Activated CD4-positive, alpha-beta T cell treated with anti-CD3 and anti-CD28 coated beads, Interleukin-2, Interleukin-6, amounts not matched to agents 100 ng/mL and 50 ng/mL, durations not matched to agents 16 hours and 8 hours (primary cell): ENCODE measurements around the gene OR51E1.

Source experiments
- DNase-seq: peaks from one replicate; pipeline ENCODE4 v3.0.0-alpha.2; 2020

OR51E1 gene, protein sequence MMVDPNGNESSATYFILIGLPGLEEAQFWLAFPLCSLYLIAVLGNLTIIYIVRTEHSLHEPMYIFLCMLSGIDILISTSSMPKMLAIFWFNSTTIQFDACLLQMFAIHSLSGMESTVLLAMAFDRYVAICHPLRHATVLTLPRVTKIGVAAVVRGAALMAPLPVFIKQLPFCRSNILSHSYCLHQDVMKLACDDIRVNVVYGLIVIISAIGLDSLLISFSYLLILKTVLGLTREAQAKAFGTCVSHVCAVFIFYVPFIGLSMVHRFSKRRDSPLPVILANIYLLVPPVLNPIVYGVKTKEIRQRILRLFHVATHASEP

DNA sequence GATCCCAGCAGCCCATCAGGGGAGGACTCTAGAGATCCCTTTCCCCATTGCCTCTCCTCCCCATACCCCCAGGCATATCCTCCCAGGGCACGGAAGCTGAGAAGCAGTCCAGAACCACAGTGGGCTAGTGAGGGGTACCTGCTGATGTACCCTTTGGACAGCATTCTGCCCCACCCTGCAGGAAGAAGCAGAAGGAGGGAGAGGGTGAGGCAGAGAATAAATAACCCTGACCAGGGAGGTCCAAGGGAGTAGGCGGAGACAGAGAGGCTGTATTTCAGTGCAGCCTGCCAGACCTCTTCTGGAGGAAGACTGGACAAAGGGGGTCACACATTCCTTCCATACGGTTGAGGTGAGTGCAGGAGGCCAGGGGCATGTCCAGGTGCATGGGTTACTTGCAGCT is at the start of gene OR51E1:
Gene OR51E1 (plus strand): TSS at position 301 of the 400 bp plus-strand sequence. CDS start 8,545 bp downstream, outside the sequence.
- DNase-seq, result no peak

DNA sequence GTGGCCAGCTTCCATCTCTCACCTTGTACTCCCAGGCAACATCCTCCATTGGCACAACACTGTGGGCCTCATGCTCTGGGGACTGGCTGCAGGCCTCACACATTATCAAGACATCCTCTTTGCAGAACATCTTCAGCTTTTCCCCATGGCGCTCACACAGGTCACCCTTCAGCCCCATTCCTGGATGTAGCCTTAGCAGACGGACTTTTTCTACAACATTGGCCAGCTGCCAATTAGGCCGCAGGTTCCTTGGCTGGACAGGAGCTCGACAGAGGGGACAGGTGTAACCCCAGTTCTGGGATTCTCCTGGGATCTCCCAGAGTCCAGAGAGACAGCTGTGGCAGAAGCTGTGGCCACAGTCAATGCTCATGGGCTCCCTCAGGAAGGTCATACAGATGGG is 38.7 kb upstream of the OR51E1 start:
- no peak for DNase-seq

DNA sequence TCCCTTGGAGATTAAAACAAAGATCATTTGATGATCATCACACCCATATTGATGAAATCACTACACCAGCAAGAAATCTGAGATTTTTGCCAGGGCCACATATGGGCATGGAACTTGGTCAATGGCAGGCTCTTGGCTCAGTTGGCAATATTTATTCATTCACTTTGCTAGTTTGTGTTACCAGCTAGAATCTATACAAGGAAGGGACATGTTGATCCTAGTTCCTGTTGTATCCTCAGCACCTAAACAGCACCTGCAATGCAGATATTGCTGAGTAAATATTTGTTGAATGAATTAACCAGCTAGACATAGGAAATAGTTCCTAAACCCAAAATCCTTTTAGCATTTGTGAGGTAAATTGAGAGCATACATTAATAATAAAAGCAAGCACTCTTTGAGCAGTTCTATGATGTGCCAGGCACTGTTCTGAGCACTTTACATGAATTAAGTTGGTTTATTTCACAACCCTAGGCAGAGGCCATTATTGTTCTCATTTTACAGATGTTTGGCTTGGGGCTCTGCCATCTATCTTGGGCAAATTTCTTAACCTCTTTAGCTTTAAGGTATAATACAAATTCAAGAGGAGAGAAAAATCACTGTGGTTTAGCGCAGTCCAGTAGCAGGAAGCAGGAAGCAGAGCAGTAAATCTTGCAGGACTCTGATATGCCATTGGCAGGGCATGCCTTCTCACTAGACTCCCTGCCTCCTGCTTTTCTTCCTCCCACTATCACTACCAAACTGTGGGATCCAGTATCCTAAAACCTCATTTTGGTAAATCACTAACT is 37.4 kb upstream of the OR51E1 start:
- DNase-seq, result no peak

DNA sequence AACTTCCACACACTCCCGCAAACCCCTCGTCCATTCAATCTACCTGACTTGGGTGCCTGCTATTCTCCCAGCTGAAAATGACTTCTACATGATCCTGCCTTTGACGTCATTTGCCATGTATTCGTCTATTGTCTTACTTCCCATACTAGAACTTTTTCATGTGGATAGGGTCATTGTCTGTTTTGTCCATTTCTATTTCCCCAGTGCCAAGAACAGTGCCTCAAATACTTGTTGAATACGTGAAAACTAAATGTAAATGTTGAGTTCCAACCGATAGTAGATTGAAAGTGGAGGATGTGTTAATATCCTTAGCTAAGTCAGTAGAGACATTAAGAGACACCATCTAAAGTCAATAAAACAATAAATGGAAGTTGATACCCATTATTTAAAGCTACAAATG is 36.7 kb upstream of the OR51E1 start:
- no peak for DNase-seq

DNA sequence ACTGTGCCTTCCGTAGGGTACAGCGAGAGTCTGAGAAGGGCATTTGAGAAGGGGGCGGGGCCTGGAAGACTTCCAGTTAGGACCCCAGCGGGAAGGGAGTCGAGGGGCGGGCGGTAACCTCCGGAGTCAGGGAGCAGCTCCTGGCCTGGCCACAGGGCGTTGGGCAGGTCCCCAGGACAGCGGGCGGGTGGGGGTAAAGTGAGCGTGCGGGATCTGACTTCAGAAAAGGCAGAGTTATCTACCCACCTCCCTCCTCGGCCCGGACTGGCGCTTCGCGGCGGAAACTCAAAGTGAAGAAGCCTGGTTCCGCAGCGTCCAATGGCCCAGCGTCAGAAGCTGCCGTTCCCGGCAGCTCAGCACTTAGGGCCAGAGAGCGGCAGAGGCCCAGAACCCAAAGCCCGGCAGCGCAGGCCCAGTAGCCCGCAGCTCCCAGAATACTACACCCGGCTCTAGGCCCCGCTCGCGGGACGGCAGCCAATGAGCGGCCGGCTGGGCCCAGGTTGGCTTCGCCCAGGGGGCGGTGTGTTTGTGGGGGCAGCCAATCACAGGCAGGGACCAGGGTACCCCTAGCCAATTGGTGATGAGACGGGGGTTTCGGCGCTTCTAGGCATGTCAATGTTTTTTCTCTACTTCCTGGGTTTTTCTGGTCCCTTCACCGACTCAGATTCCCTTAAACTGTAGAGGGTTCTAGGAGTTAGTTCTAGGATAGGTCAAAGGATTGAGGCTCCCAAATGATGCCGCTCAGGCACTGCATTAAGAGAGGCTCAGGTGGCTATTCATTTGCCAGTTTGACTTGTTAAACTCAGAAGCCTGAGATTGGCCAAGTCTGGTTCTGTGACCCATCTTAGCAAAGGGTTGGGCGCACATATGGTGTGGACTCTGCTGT is 35.8 kb upstream of the OR51E1 start, which contains the start of gene TRIM68:
Gene TRIM68 (minus strand): TSS at position 451 of the 886 bp plus-strand sequence. CDS start 2,727 bp downstream, outside the sequence.
- peak; percentile 97 for DNase-seq

DNA sequence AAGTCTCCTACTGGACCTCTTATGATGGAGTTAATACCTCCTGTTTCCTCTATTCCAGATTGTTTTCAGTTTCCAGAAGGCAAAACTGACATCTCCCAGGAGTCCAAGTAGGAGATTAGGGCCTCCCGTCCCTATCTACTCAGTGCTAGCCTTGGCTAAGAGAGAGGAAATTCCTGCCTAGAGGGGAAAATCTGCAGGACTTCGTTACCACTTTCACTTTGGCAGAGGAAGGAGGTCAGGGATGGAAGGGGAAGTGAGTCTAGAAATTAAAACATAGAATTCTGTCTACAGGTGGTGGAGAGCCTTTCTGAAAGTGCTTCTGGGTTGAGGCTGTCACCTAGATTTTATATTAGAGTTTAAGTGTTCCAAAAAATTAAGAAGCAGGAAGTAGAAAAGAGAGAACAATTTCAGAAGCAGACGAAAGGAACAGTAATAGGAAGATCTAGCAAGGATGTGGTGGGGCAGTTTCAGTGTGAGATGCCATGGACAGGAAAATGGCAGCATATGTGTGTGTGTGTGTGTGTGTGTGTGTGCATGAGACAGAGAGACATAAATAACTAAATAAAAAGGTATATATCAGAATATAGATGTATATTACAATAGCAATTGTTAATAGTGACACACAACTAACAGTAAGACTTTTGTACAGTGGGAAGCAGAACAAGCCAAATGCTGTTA is 33.4 kb upstream of the OR51E1 start:
- DNase-seq, result peak; percentile 50

DNA sequence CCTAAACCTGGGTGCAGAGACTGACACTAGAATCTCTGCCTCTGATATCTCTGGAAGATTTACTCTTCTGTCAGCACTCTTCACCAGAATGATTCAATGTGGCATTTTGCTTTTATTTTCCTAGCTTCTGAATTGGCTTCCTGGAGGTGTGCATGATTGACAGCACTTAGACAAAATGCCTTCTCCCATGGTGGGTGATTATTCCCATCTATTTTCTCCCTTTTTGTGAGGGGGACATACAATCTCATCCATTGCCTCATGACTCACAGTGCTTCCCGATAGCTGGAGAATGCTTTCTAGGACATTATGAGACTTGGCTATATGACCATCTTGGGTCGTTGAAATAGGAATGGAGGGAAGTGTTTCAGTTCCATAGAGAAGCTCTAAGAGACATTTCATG is 31.8 kb upstream of the OR51E1 start:
- DNase-seq, result no peak

DNA sequence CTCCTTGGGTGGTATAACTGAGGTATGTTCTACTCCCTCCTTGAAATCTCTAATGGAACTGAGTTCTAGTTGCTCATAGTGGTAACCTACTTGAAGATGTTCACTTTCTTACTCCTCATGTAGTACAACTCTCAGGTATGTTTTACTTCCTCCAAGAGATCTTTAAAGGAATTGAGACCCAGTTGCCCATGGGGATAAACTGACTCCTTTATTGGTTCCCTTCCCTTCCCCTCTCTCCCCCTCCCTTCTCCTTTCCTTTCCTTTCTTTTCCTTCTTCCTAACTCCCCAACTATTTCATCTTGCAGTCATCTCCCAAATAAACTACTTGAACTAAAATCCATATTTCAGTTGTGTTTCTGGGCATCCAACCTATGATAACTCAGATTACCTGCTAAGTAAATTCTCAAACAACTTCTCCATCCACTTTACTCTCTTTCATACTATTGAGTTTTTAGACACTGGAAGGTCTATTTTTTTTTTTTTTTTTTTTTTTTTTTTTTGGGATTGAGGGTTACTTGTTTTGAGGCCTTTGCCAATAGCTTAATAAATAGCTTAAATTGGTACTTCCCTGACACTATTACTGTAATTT is 27.8 kb upstream of the OR51E1 start:
- no peak for DNase-seq

DNA sequence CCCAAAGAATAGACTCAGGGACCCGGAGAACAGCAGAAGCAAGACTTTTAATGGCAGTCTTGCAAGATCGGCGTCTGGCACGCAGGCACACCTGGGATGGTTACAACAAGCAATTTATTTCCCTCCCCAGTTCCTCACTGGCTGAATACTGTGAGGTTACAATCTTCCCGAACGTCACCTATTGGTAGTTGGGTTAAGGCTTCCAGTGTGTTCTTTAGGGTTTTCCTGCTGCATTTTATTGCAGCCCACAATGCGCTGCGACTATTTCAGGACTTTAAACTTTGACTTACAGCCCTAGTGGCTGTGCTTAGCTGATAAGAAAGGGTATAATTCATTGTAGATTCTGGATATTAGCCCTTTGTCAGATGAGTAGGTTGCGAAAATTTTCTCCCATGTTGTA is 24.3 kb upstream of the OR51E1 start:
- DNase-seq, result no peak

DNA sequence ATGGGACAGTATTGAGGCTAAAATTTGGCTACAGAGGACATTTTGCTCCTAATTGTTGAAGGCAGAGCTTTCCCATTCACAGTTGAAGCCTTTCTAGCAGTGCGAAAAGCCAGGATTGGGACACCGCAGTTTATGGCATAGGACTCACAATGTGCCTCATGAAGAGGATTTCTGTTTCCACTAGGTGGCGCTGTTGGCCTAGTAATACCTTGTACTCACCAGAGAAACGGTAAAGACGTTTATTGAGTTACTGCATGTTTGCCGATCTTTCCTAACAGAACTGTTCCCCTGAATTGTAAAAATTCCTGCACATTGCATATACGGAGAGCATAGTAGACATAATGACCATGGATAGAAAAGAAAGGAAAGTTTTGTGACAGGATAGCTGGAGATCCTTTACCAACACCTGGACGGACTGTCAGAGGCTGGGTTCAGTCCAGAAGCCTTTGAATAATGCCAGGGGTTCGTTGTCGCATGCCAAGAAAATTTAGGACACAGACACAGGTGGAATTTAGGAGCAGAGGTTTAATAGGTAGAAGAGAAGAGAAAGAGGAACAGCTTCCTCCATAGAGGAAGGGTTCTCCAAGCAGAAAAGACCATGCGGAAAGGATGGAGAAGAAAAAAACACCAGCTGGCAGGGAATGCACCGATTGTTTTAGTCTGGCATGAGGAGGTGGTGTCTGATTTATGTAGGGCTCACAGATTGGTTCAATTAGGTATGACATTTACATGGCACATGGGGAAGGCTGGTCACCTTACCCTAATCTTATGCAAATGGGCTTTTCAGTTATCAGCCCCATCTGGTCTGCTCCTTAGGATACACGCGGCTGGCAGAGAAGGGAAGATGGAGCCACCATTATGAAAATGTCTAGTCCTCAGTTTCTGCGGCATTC is 17.3 kb upstream of the OR51E1 start:
- peak; percentile 77 for DNase-seq

DNA sequence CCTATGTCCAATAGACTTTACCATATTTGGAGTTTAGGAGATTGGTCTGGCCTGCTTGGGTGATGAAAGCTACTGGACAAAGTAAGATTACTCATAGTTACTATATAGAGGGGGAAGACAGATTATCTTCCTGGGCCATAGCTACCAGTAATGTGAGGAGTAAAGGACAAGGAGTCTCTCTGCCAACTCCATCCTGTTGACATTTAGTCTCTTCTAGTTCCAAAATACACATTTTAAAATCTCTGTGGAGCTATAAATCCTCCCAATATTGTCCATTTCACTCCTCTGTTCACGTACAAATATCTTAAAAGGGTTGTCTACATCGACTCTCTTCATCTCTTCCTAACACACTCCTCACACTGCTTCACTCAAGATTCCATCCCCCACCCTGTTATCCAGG is 7.6 kb upstream of the OR51E1 start:
- DNase-seq, result no peak

DNA sequence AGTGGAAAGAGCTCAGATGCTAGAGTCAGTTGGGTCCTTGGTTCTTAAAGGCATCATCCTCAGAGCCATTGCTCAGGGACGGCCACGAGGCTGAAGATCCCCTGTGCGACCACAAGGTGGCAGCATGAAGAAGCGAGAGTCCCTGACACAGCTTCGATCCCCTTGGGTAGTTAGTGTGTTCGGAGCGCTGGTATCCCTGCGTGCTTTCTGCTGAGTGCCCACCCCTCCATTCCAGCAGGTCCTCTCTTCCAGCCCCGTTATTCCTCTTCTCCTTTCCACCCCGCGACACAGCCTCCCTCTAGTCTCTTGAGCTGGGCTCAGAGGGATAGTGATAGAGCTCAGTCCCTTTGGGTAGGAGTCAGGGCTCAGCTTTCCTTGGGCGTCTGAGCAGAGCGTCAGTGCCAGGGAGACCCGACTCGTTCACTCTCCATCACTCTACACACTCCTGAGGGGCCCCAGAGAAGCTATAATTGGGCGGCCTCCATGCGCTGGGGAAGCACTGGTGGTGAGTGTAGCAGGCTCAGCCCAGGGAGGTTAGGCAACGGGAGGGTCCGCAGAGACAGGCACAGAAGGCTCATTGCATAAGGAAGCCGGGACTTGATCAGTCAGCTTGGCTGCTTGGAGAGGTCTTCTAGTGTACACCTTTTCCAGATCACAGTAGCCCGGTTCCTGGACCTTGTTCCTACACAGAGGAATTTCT is 6.7 kb upstream of the OR51E1 start, which contains the start of gene OR51D1:
Gene OR51D1 (plus strand): TSS at position 516 of the 700 bp plus-strand sequence. CDS start 2,314 bp downstream, outside the sequence.
- peak; percentile 75 for DNase-seq

DNA sequence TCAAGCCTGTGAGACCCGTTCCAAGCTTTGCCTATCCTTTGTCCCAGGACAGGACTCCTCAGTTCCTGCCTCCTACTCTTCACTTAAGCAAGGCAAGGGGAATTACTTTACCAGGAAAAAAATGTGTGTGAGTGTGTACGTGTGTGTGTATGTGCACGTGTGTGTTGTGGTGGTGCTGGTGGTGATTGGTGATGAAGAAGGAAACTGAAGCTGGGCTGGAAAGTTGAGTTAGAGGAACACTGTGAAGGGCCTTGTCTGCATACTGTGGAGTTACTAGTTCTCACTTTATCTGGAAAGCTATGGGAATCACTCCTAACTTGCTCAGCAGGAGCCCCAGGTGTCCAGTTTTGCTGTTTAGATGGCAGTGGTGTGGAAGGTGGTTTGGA is 6.1 kb upstream of the OR51E1 start:
- DNase-seq, result no peak

DNA sequence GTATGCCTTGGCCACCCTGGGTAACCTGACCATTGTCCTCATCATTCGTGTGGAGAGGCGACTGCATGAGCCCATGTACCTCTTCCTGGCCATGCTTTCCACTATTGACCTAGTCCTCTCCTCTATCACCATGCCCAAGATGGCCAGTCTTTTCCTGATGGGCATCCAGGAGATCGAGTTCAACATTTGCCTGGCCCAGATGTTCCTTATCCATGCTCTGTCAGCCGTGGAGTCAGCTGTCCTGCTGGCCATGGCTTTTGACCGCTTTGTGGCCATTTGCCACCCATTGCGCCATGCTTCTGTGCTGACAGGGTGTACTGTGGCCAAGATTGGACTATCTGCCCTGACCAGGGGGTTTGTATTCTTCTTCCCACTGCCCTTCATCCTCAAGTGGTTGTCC is 3.9 kb upstream of the OR51E1 start:
- no peak for DNase-seq

DNA sequence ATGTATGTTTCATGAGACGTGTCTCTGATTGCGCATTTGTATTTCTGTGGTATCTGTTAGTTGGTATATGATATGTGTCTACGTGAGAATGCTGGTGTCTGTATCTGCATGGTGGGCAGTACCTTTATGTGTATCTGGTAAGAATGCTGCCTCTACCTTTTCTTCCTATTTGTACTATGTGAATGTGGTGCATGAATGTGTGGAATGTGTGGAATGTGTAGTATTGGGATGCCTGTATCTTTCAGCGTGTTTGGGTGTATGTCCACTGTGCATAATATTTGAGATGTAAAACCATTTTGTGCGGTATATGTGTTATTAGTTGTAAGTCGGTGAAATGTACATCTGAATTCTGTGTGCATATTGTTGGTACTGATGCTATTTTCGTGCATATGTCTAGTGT is 2.3 kb upstream of the OR51E1 start:
- DNase-seq, result no peak

DNA sequence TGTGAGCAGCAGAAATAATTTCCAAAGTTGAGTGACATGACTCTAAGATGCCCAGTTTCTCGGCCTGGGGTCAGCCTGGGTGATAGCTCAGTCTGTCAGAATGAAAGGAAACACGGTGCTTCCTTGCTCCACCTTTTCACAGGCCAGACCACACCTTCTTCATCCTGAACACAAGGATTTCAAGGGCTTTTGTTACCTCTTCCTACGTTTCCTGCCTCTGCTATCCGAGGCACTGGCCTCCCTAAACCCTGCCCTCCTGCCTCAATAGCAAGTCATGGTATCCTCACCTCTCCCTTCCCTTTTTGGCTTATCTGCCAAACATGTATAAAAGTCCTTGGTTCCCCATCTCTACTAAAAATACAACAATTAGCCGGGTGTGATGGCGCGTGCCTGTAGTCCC is 1.7 kb upstream of the OR51E1 start:
- no peak for DNase-seq

DNA sequence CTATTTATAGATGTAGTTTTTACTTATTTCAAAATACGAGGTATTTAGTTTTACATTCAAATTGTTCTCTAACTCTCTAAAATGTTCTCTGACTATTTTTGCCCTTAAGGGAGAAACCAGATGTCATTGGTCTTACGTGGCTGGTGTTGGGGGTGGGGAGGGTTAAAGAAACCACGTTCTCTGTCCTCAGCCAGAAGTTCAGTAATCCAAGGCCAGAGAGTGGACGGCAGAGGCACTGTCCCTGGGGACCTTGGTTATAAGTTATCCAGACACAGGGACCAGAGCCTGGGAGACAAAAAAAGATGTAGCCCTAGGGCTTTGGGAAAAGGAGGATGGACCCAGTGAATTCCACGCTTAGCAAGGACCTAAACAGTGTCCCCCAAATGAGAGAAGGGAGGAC is 706 bp upstream of the OR51E1 start:
- DNase-seq, result no peak

DNA sequence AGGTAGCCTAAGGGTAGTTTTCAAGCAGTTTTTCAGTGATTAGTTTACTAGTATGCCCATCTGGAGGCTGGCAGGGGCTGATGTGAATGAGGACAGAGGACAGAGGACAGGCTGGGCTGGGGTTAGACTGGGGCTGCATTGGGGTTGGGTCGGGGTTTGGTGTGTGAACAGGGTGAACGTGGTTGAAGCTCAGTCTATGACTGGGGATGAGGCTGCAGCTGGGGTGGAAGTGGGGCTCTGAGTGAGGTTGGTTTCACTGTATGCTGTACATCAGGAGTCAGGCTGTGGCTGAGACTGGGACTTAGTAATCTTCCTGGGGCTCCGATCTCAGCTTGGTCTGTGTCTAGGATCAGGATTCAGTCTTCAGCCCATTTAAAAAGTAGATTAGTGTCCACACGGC is 451 bp downstream of the OR51E1 start:
- no peak for DNase-seq

DNA sequence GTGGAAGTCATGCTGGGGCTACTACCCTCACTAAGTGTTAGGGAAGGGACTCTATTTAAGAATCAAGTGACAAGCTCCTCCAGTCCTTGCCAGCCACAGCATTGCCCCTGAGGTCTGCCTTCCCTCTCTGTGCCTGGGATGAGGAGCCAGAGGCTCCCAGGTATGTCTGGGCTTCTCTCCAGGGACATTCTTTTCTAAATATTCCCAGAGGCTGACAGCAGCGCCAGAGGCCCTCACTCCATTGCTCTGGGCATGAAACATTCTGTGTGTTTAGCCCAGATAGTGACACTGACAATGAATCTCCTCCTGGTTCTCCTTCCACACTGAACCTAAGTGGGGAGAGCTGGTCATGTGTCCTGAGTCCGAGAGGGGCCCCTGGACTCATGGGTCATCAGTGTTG is 2.2 kb downstream of the OR51E1 start:
- DNase-seq, result no peak

DNA sequence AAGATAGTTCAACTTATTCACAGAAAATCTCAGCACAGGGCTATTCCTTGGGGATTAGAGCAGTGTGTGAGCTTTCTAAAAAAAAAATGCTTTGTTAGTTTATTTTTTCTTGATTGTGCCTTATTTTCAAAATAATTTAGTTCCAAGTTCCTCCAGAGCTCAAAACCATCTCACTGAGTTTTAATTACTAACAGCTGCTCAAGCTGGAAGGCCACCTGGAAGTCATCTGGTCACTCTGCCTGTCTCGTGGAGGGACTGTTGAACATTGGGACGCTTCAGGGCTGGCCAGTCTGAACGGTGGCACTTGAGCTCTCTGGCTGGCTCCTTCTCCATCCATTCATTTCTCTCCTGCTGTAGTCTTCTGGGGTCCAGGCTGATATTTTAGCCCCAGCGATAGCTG is 4.0 kb downstream of the OR51E1 start:
- no peak for DNase-seq
